GM18858 (cell line): ENCODE data around the gene SF3B3.
"Not testable (repeated sequence)": the region's sequence is repeated elsewhere in the genome, so short reads cannot be mapped to it uniquely, and the experiment has no call there.

ENCODE experiments used
- ATAC-seq: cut with Tn5 transposase; IDR thresholded peaks from one replicate; pipeline ENCODE4 v1.9.1; 2021; ENCODE audit not compliant: unreplicated experiment

Gene SF3B3

GRCh38 chr16:70589416-70589815, 65.8 kb downstream of the SF3B3 start:
- ATAC-seq = not testable (repeated sequence)

- ATAC-seq = no peak
These were observed 66.4 kb downstream of the SF3B3 start for GRCh38 chr16:70589998-70590471.

GRCh38 chr16:70590722-70591415, 67.3 kb downstream of the SF3B3 start:
- ATAC-seq = no peak

GRCh38 chr16:70591615-70592014, 68.0 kb downstream of the SF3B3 start:
- ATAC-seq = no peak

GRCh38 chr16:70592106-70592571, 68.5 kb downstream of the SF3B3 start:
- ATAC-seq = no peak

- no peak for ATAC-seq
These were observed 69.9 kb downstream of the SF3B3 start for GRCh38 chr16:70593544-70593943.

- ATAC-seq = no peak
These were observed 71.0 kb downstream of the SF3B3 start for GRCh38 chr16:70594569-70594968.

GRCh38 chr16:70597135-70597835, 73.7 kb downstream of the SF3B3 start:
- no peak for ATAC-seq

GRCh38 chr16:70598937-70599503, 75.4 kb downstream of the SF3B3 start:
- no peak for ATAC-seq

- ATAC-seq = no peak
These were observed 77.1 kb downstream of the SF3B3 start for GRCh38 chr16:70600730-70601129.

- no peak for ATAC-seq
These were observed 78.3 kb downstream of the SF3B3 start for GRCh38 chr16:70601576-70602575.

GRCh38 chr16:70602831-70603230, 79.2 kb downstream of the SF3B3 start:
- no peak for ATAC-seq

GRCh38 chr16:70604407-70605282, 81.0 kb downstream of the SF3B3 start:
- no peak for ATAC-seq

- no peak for ATAC-seq
These were observed 81.7 kb downstream of the SF3B3 start for GRCh38 chr16:70605283-70605657.

- ATAC-seq = no peak
These were observed 84.9 kb downstream of the SF3B3 start for GRCh38 chr16:70608521-70608920.

- no peak for ATAC-seq
These were observed 86.9 kb downstream of the SF3B3 start for GRCh38 chr16:70610273-70611223.

- ATAC-seq = no peak
These were observed 87.6 kb downstream of the SF3B3 start for GRCh38 chr16:70611224-70611598.

- no peak for ATAC-seq
These were observed 88.2 kb downstream of the SF3B3 start for GRCh38 chr16:70611785-70612303.

GRCh38 chr16:70612931-70613330, 89.3 kb downstream of the SF3B3 start:
- ATAC-seq = no peak
